Neural progenitor cell (in vitro differentiated cells): ENCODE data around the gene CBLB. TPM values are rescaled to one million over a fixed set of nuclear protein-coding genes. Genes with fewer than 3 reads are reported as not detected.

ENCODE experiments used
- DNase-seq: peaks from one replicate; pipeline ENCODE4 v3.0.0-alpha.2; 2016; ENCODE audit warnings: low spot score
- H2AFZ ChIP-seq: fragments of 200-600 bp; sonication (generic); replicated peaks from 2 replicates; pipeline ENCODE4 v1.6.1; 2016; ENCODE audit warnings: antibody characterized with exemption
- H3F3A ChIP-seq: fragments of 200-600 bp; sonication (generic); 2 replicates; pipeline ENCODE4 v1.6.1; 2016; ENCODE audit warnings: antibody characterized with exemption, low read depth
- H3K27ac ChIP-seq: fragments of 200-600 bp; sonication (generic); 2 replicates; pipeline ENCODE4 v1.5.1; 2016; ENCODE audit warnings: mild to moderate bottlenecking
- H3K27me3 ChIP-seq: fragments of 200-600 bp; sonication (generic); 2 replicates; pipeline ENCODE4 v1.6.1; 2016; ENCODE audit warnings: mild to moderate bottlenecking, moderate library complexity
- H3K36me3 ChIP-seq: fragments of 200-600 bp; sonication (generic); 2 replicates; pipeline ENCODE4 v1.5.1; 2016
- H3K4me1 ChIP-seq: fragments of 200-600 bp; sonication (generic); 2 replicates; pipeline ENCODE4 v1.6.1; 2016; ENCODE audit warnings: mixed run types
- H3K4me2 ChIP-seq: fragments of 200-600 bp; sonication (generic); 2 replicates; pipeline ENCODE4 v1.6.1; 2016
- H3K4me3 ChIP-seq: fragments of 200-600 bp; sonication (generic); 2 replicates; pipeline ENCODE4 v1.5.1; 2016
- H3K79me2 ChIP-seq: fragments of 200-600 bp; sonication (generic); 2 replicates; pipeline ENCODE4 v1.6.1; 2016; ENCODE audit warnings: low read depth
- H3K9ac ChIP-seq: fragments of 200-600 bp; sonication (generic); 2 replicates; pipeline ENCODE4 v1.6.1; 2016
- H3K9me3 ChIP-seq: fragments of 200-600 bp; sonication (generic); 2 replicates; pipeline ENCODE4 v1.5.1; 2016; ENCODE audit warnings: low read depth
- H4K20me1 ChIP-seq: fragments of 200-600 bp; sonication (generic); 2 replicates; pipeline ENCODE4 v1.6.1; 2016; ENCODE audit warnings: low read depth
- H3K27ac Mint-ChIP-seq: 3 replicates; pipeline ENCODE4 v1.8.0; 2021; ENCODE audit warnings: mixed read lengths
- H3K27me3 Mint-ChIP-seq: 2 replicates; pipeline ENCODE4 v1.8.0; 2022; ENCODE audit warnings: low read depth, mild to moderate bottlenecking, inconsistent platforms, moderate library complexity, mixed read lengths; ENCODE audit not compliant: insufficient read depth
- H3K36me3 Mint-ChIP-seq: 3 replicates; pipeline ENCODE4 v1.8.0; 2021; ENCODE audit warnings: mixed read lengths
- H3K4me1 Mint-ChIP-seq: 3 replicates; pipeline ENCODE4 v1.8.0; 2021; ENCODE audit warnings: mixed read lengths
- H3K4me3 Mint-ChIP-seq: 3 replicates; pipeline ENCODE4 v1.8.0; 2021; ENCODE audit warnings: mild to moderate bottlenecking, moderate library complexity, mixed read lengths
- H3K9me3 Mint-ChIP-seq: 3 replicates; pipeline ENCODE4 v1.8.0; 2020; ENCODE audit warnings: mixed read lengths
- CTCF ChIP-seq: fragments of 200-600 bp; sonication (generic); IDR thresholded peaks from 2 replicates; pipeline ENCODE4 v1.5.1; 2017; ENCODE audit warnings: antibody characterized with exemption, mild to moderate bottlenecking
- EZH2 ChIP-seq: fragments of 200-600 bp; sonication (generic); IDR thresholded peaks from 2 replicates; pipeline ENCODE4 v1.6.1; 2017; ENCODE audit warnings: antibody characterized with exemption, mild to moderate bottlenecking, moderate library complexity
- EZH2phosphoT487 ChIP-seq: fragments of 200-600 bp; sonication (generic); IDR thresholded peaks from 2 replicates; pipeline ENCODE4 v1.6.1; 2017; ENCODE audit warnings: antibody characterized with exemption
- total RNA-seq: library from RNA; depleted of rRNA; stranded (reverse); fragments of >200 nt; gene quantifications from 2 replicates; pipeline ENCODE4 v1.2.3, GENCODE V29; 2015; ENCODE audit warnings: low replicate concordance

Gene CBLB
- total RNA-seq, 1 donor from 2014 or later: 105 TPM

- Mint-ChIP-seq H3K27me3 (no peaks in the 10 kb centered on the region), H3K9me3 (peaks cover 4% of the 10 kb centered on the region), H3K4me3 (no peak overlapping the region), H3K4me1 (no peaks in the 10 kb centered on the region), H3K27ac (no peak overlapping the region), H3K36me3 (peaks cover 7% of the 10 kb centered on the region)
- TF ChIP-seq CTCF: no peak
- TF ChIP-seq EZH2: no peak
- no peak for TF ChIP-seq EZH2phosphoT487
- Histone ChIP-seq H3F3A (no peaks in the 10 kb centered on the region), H3K4me2 (no peak overlapping the region), H3K36me3 (no peaks in the 10 kb centered on the region), H3K27ac (no peak overlapping the region), H3K4me1 (peaks cover 19% of the 10 kb centered on the region), H3K4me3 (no peak overlapping the region), H2AFZ (no peak overlapping the region), H3K9ac (no peak overlapping the region), H3K79me2 (peaks cover 90% of the 10 kb centered on the region), H3K9me3 (no peaks in the 10 kb centered on the region), H4K20me1 (peaks cover 11% of the 10 kb centered on the region), H3K27me3 (no peaks in the 10 kb centered on the region)
- DNase-seq: no peak
These were observed 85.2 kb downstream of the CBLB start for GRCh38 chr3:105783631-105784030.

DNA sequence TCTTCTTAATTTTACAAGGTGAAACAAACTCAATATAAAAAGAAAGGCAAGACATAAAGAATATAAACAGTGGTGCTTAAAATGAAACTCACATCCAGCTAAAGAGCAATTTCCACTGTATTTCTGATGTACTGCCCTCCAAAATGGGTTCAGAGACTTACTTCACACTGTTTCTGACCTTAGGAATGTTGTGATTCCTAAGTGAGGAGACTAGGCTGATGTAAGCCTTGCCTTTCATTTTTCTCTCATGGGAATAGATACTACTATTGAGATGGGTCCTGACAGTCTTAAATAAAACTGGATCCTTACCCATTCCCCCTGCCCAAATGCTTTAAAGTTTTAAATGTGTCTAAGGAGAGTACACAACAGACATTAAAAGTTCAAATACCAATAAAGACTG lies 86.9 kb downstream of the CBLB start:
- peaks cover 7% of the 10 kb centered on the region for H3K4me1 ChIP-seq
- Mint-ChIP-seq H3K36me3 (peaks cover 7% of the 10 kb centered on the region), H3K27me3 (no peaks in the 10 kb centered on the region), H3K27ac (no peak overlapping the region), H3K4me1 (no peaks in the 10 kb centered on the region), H3K4me3 (no peak overlapping the region), H3K9me3 (peaks cover 4% of the 10 kb centered on the region)
- H3K27me3 ChIP-seq: no peaks in the 10 kb centered on the region
- no peak overlapping the region for H3K9ac ChIP-seq
- H2AFZ ChIP-seq: no peak overlapping the region
- H3K9me3 ChIP-seq: no peaks in the 10 kb centered on the region
- no peak overlapping the region for H3K27ac ChIP-seq
- TF ChIP-seq EZH2 (no peak), CTCF (no peak), EZH2phosphoT487 (no peak)
- no peak overlapping the region for H3K4me2 ChIP-seq
- no peak for DNase-seq
- H3K36me3 ChIP-seq: no peaks in the 10 kb centered on the region
- no peak overlapping the region for H3K4me3 ChIP-seq
- H3K79me2 ChIP-seq: peaks cover 74% of the 10 kb centered on the region
- peaks cover 11% of the 10 kb centered on the region for H4K20me1 ChIP-seq
- no peaks in the 10 kb centered on the region for H3F3A ChIP-seq

DNA sequence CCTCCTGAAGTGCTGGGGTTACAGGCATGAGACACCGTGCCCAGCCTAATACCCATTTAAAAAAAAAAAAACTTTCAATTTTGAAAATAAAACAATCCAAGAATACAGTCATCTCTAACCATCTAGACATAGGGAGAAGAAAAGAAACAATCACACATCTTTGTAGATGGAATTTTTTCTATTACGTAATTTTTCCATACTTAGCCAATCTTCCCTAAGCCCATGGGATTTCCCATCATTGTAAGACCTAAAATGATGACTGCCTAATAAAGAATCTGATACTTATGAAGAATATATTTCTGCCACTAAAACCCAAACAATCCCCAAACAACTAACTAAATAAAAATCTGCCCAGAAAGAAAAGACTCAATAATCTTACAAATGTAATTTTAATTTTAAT lies 88.7 kb downstream of the CBLB start:
- Histone ChIP-seq H3K9ac (no peak overlapping the region), H3K4me3 (no peak overlapping the region), H3K27me3 (no peaks in the 10 kb centered on the region), H3K79me2 (peaks cover 56% of the 10 kb centered on the region), H2AFZ (no peak overlapping the region), H3K4me1 (no peaks in the 10 kb centered on the region), H3K27ac (no peak overlapping the region), H3F3A (no peaks in the 10 kb centered on the region), H3K4me2 (no peak overlapping the region), H3K9me3 (no peaks in the 10 kb centered on the region), H4K20me1 (peaks cover 5% of the 10 kb centered on the region), H3K36me3 (no peaks in the 10 kb centered on the region)
- DNase-seq: no peak
- H3K9me3 Mint-ChIP-seq: peaks cover 4% of the 10 kb centered on the region
- H3K27ac Mint-ChIP-seq: no peak overlapping the region
- peaks cover 9% of the 10 kb centered on the region for H3K36me3 Mint-ChIP-seq
- TF ChIP-seq EZH2 (no peak), EZH2phosphoT487 (no peak), CTCF (no peak)
- no peaks in the 10 kb centered on the region for H3K4me1 Mint-ChIP-seq
- no peak overlapping the region for H3K4me3 Mint-ChIP-seq
- no peaks in the 10 kb centered on the region for H3K27me3 Mint-ChIP-seq

GRCh38 chr3:105775368-105775767 lies 93.4 kb downstream of the CBLB start:
- Histone ChIP-seq H3K9me3 (no peaks in the 10 kb centered on the region), H3K4me1 (no peaks in the 10 kb centered on the region), H3K36me3 (no peaks in the 10 kb centered on the region), H3K9ac (no peak overlapping the region), H3K27ac (no peak overlapping the region), H3K4me2 (no peak overlapping the region), H3F3A (no peaks in the 10 kb centered on the region), H3K4me3 (no peak overlapping the region), H3K27me3 (no peaks in the 10 kb centered on the region), H3K79me2 (peaks cover 53% of the 10 kb centered on the region), H4K20me1 (no peaks in the 10 kb centered on the region), H2AFZ (no peak overlapping the region)
- Mint-ChIP-seq H3K27ac (no peak overlapping the region), H3K4me1 (no peaks in the 10 kb centered on the region), H3K27me3 (no peaks in the 10 kb centered on the region), H3K9me3 (peaks cover 13% of the 10 kb centered on the region), H3K4me3 (no peak overlapping the region), H3K36me3 (peaks cover 33% of the 10 kb centered on the region)
- no peak for TF ChIP-seq EZH2
- no peak for TF ChIP-seq EZH2phosphoT487
- TF ChIP-seq CTCF: no peak
- no peak for DNase-seq
